WERI-Rb-1 (cell line): Measurements from ENCODE around the gene JAK3.
"Not testable (repeated sequence)": the region's sequence is repeated elsewhere in the genome, so short reads cannot be mapped to it uniquely, and the experiment has no call there.

Experiments
- DNase-seq: peaks from one replicate; pipeline ENCODE4 v3.0.0-alpha.2; 2020
- H3K27ac ChIP-seq: fragments of 250-450 bp; sonication (Bioruptor Pico); 2 replicates; pipeline ENCODE4 v1.5.1; 2020; ENCODE audit warnings: mild to moderate bottlenecking, moderate library complexity
- H3K27me3 ChIP-seq: fragments of 250-450 bp; sonication (Bioruptor Pico); 2 replicates; pipeline ENCODE4 v1.5.1; 2021; ENCODE audit warnings: mild to moderate bottlenecking, low read depth, moderate library complexity; ENCODE audit not compliant: insufficient read depth, severe bottlenecking
- H3K36me3 ChIP-seq: fragments of 250-450 bp; sonication (Bioruptor Pico); 2 replicates; pipeline ENCODE4 v1.5.1; 2020; ENCODE audit warnings: mild to moderate bottlenecking, moderate library complexity
- H3K4me3 ChIP-seq: 2 replicates; pipeline ENCODE4 v1.5.1; 2011; ENCODE audit warnings: low read depth, mild to moderate bottlenecking, control low read depth, low read length
- H3K9me3 ChIP-seq: fragments of 250-450 bp; sonication (Bioruptor Pico); 2 replicates; pipeline ENCODE4 v1.5.1; 2021; ENCODE audit warnings: mild to moderate bottlenecking, moderate library complexity; ENCODE audit not compliant: severe bottlenecking
- CTCF ChIP-seq: IDR thresholded peaks from 2 replicates; pipeline ENCODE4 v1.5.1; 2011; ENCODE audit warnings: low read depth, mild to moderate bottlenecking, control low read depth, inconsistent platforms, low read length

The JAK3 gene

DNA sequence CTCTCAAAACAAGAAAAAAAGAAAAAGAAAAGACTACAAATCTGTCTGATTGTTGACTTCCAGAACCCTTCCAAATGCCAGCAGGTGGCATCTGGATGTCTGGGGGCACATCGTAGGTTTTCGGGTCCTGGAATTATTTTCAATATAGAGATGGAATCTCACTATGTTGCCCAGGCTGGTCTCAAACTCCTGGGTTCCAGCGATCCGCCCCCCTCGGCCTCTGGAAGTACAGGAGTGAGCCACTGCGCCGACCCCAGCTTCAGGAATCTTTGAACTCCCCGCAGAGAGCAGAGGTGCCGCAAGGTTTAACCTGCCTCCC is 53.4 kb downstream of the JAK3 start:
- H3K36me3 ChIP-seq, result no peaks in the 10 kb centered on the region
- H3K4me3 ChIP-seq, result no peak overlapping the region
- H3K9me3 ChIP-seq, result no peaks in the 10 kb centered on the region
- DNase-seq, result no peak
- no peaks in the 10 kb centered on the region for H3K27me3 ChIP-seq
- no peak overlapping the region for H3K27ac ChIP-seq
- no peak for TF ChIP-seq CTCF

GRCh38 chr19:17790059-17790780 is 57.6 kb downstream of the JAK3 start:
- H3K27ac ChIP-seq, result no peak overlapping the region
- no peak for TF ChIP-seq CTCF
- H3K36me3 ChIP-seq, result no peaks in the 10 kb centered on the region
- DNase-seq, result no peak
- no peaks in the 10 kb centered on the region for H3K27me3 ChIP-seq
- no peaks in the 10 kb centered on the region for H3K9me3 ChIP-seq
- no peak overlapping the region for H3K4me3 ChIP-seq

GRCh38 chr19:17788632-17789031 is 59.1 kb downstream of the JAK3 start:
- TF ChIP-seq CTCF, result no peak
- Histone ChIP-seq H3K36me3 (no peaks in the 10 kb centered on the region), H3K27me3 (no peaks in the 10 kb centered on the region), H3K4me3 (no peak overlapping the region), H3K27ac (no peak overlapping the region), H3K9me3 (no peaks in the 10 kb centered on the region)
- DNase-seq, result no peak

DNA sequence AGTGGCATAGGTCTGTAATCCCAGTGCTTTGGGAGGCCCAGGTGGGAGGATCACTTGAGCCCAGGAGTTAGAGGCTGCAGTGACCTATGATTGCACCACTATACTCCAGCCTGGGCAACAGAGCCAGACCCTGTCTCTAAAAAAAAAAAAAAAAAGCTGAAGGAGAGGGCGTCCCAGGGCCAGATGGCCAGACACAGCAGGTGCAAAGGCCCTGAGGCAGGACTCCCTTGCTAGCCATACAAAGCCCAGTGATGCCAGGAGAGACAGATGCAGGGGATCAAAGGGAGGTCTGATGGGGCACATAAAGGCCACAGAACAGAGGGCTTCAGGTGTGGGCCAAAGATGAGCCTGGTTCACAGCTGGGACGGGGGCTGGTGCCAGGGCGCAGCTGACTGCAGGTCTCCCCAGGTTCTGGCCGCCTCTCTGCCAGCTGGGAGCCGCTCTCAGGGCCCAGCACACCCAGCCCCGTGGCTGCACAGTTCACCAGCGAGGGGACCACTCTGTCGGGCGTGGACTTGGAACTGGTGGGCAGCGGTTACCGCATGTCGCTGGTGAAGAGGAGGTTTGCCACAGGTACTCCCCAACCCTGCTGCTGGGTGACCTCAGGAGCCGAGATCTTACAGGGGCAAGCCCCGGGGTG is 60.4 kb downstream of the JAK3 start:
- no peak overlapping the region for H3K27ac ChIP-seq
- no peak overlapping the region for H3K4me3 ChIP-seq
- H3K9me3 ChIP-seq, result no peaks in the 10 kb centered on the region
- no peak for DNase-seq
- H3K36me3 ChIP-seq, result no peaks in the 10 kb centered on the region
- no peak for TF ChIP-seq CTCF
- H3K27me3 ChIP-seq, result no peaks in the 10 kb centered on the region

DNA sequence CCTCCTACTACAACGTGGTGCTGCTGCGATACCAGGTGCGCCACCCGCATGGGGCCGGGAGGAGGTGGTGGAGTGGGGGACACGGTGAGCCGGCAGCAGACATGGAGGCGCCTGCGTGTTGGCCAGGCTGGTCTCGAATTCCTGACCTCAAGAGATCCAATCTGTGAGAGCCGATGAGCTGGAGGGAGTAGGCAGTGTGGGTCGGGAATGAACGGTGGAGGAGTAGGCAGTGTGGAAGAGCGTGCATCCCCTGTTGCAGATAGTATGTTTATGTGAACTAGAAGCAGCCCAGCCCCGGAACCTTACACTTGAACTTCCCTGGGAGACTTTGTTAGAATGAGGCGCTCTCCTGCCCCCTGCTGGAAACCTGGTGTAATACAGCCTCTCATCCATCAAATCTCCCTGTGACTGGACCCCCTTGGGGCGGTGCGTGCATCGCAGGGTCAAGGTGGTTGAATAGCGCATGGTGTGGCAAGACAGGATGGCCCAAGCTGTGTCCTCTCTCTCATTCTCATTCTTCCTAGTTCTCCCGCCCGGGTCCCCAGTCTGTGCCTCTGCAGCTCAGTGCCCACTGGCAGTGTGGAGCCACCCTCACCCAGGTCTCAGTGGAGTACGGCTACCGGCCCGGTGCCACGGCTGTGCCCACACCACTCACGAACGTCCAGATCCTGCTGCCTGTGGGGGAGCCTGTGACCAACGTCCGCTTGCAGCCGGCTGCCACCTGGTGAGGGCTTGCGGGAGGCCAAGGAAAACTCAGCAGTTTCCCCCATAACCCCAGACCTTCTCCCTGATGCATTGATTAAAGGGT is 63.4 kb downstream of the JAK3 start:
- peak; percentile 74 for DNase-seq
- H3K4me3 ChIP-seq, result no peak overlapping the region
- H3K36me3 ChIP-seq, result no peaks in the 10 kb centered on the region
- peak overlapping the region; percentile 45 for H3K27ac ChIP-seq
- peak; percentile 83 for TF ChIP-seq CTCF
- no peaks in the 10 kb centered on the region for H3K9me3 ChIP-seq
- H3K27me3 ChIP-seq, result no peaks in the 10 kb centered on the region

GRCh38 chr19:17783721-17784120 is 64.1 kb downstream of the JAK3 start:
- H3K27ac ChIP-seq, result peak overlapping the region; percentile 45; the same call in 1 of the 2 replicates
- H3K9me3 ChIP-seq, DNase-seq, H3K36me3 ChIP-seq, H3K4me3 ChIP-seq, H3K27me3 ChIP-seq: not testable (repeated sequence)
